GM20000 (cell line): ENCODE data around the gene PTPN14.

Source experiments
- DNase-seq: peaks from one replicate; pipeline ENCODE4 v3.0.0; 2012; ENCODE audit warnings: low spot score
- CTCF ChIP-seq: IDR thresholded peaks from 2 replicates; pipeline ENCODE4 v1.5.1; 2012; ENCODE audit warnings: mild to moderate bottlenecking, control low read depth; ENCODE audit errors: extremely low read depth, missing control alignments

The PTPN14 gene

GRCh38 chr1:214462882-214463281 is 88.5 kb downstream of the PTPN14 start:
- no peak for DNase-seq
- TF ChIP-seq CTCF = no peak

- TF ChIP-seq CTCF = no peak
- DNase-seq = no peak
Observed at GRCh38 chr1:214461305-214461704, 90.1 kb downstream of the PTPN14 start.

GRCh38 chr1:214460304-214460916 is 91.0 kb downstream of the PTPN14 start:
- no peak for TF ChIP-seq CTCF

GRCh38 chr1:214459895-214460294 is 91.5 kb downstream of the PTPN14 start:
- no peak for DNase-seq
- no peak for TF ChIP-seq CTCF

More at GRCh38 chr1:214460304-214460916, 91.0 kb downstream of the PTPN14 start:
- no peak for DNase-seq

- TF ChIP-seq CTCF = no peak
- no peak for DNase-seq
Observed at GRCh38 chr1:214458541-214458940, 92.9 kb downstream of the PTPN14 start.

- no peak for TF ChIP-seq CTCF
Observed at GRCh38 chr1:214455971-214456867, 95.2 kb downstream of the PTPN14 start.

GRCh38 chr1:214455479-214455878 is 95.9 kb downstream of the PTPN14 start:
- no peak for TF ChIP-seq CTCF
- no peak for DNase-seq

More at GRCh38 chr1:214455971-214456867, 95.2 kb downstream of the PTPN14 start:
- DNase-seq = no peak
